PC-9 (cell line): ENCODE data around the gene UBE2O. TPM values are rescaled to one million over a fixed set of nuclear protein-coding genes. Genes with fewer than 3 reads are reported as not detected.
A peak's percentile ranks its signal among the peaks of the same experiment; 100 is the strongest.

Experiments used
- BruUV-seq: library from RNA; stranded (reverse); fragments of 400-500 nt; replicated peaks from 2 replicates; lab custom pipeline; 2021; lab: Mats Ljungman, UMichigan
- CTCF ChIA-PET: fragments of 300-600 bp; sonication (Branson Sonifier 250); formaldehyde crosslinking; loops from one replicate; lab custom pipeline; 2022; ENCODE audit warnings: antibody characterized with exemption; lab: Charles Lee
- POLR2A ChIA-PET: fragments of 300-600 bp; sonication (Branson Sonifier 250); formaldehyde crosslinking; loops from one replicate; lab custom pipeline; 2022; ENCODE audit warnings: antibody characterized with exemption; ENCODE audit not compliant: unreplicated experiment; lab: Charles Lee
- DNase-seq, 2 experiments: peaks; one replicate each; pipeline versions ENCODE4 v3.0.0 to v3.0.0-alpha.2; 2015 to 2022; ENCODE audit warnings: mixed read lengths in 1 of 2
- H2AFZ ChIP-seq: fragments of 200-600 bp; sonication (generic); 2 replicates; pipeline ENCODE4 v1.8.1; 2017; ENCODE audit warnings: antibody characterized with exemption
- H3F3A ChIP-seq: fragments of 200-600 bp; sonication (generic); 2 replicates; pipeline ENCODE4 v1.8.1; 2017; ENCODE audit warnings: antibody characterized with exemption, mild to moderate bottlenecking, low read depth; ENCODE audit not compliant: insufficient read depth
- H3K27ac ChIP-seq: fragments of 200-600 bp; sonication (generic); 2 replicates; pipeline ENCODE4 v1.6.1; 2016; ENCODE audit warnings: mixed run types
- H3K27me3 ChIP-seq: fragments of 200-600 bp; sonication (generic); 2 replicates; pipeline ENCODE4 v1.6.1; 2016; ENCODE audit warnings: low read depth, mixed run types; ENCODE audit not compliant: insufficient read depth
- H3K36me3 ChIP-seq: fragments of 200-600 bp; sonication (generic); 2 replicates; pipeline ENCODE4 v1.6.1; 2016; ENCODE audit warnings: low read depth, mixed run types
- H3K4me1 ChIP-seq: fragments of 200-600 bp; sonication (generic); replicated peaks from 2 replicates; pipeline ENCODE4 v1.6.1; 2016; ENCODE audit warnings: mixed run types; ENCODE audit not compliant: insufficient read depth
- H3K4me2 ChIP-seq: fragments of 200-600 bp; sonication (generic); 2 replicates; pipeline ENCODE4 v1.6.1; 2017; ENCODE audit warnings: mixed run types
- H3K4me3 ChIP-seq: fragments of 200-600 bp; sonication (generic); 2 replicates; pipeline ENCODE4 v1.6.1; 2016; ENCODE audit warnings: mixed run types
- H3K79me2 ChIP-seq: fragments of 200-600 bp; sonication (generic); 2 replicates; pipeline ENCODE4 v1.6.1; 2017; ENCODE audit warnings: low read depth, mixed run types
- H3K9me2 ChIP-seq: fragments of 200-600 bp; sonication (generic); 2 replicates; pipeline ENCODE4 v1.8.1; 2017; ENCODE audit warnings: mild to moderate bottlenecking; ENCODE audit not compliant: insufficient read depth
- H3K9me3 ChIP-seq: fragments of 200-600 bp; sonication (generic); 2 replicates; pipeline ENCODE4 v1.8.1; 2016; ENCODE audit warnings: low read depth; ENCODE audit not compliant: insufficient read depth
- H4K20me1 ChIP-seq: fragments of 200-600 bp; sonication (generic); 2 replicates; pipeline ENCODE4 v1.8.1; 2017; ENCODE audit not compliant: insufficient read depth
- CTCF ChIP-seq: fragments of 200-600 bp; sonication (generic); conservative IDR thresholded peaks from 2 replicates; pipeline ENCODE4 v1.6.1; 2017; ENCODE audit warnings: mixed run types, antibody characterized with exemption, mild to moderate bottlenecking, moderate library complexity
- EZH2 ChIP-seq: fragments of 200-600 bp; sonication (generic); IDR thresholded peaks from 2 replicates; pipeline ENCODE4 v1.8.0; 2017; ENCODE audit warnings: antibody characterized with exemption, low read depth
- intact Hi-C: fragments of 100-400 bp; cut with micrococcal nuclease; formaldehyde crosslinking; loops from one replicate; pipeline ENCODE4 v1.10.0; 2022; ENCODE audit not compliant: unreplicated experiment
- total RNA-seq: library from RNA; stranded (reverse); gene quantifications from 2 replicates; pipeline ENCODE4 v1.2.3, GENCODE V29; 2021

Gene UBE2O
- total RNA-seq, 1 experiment from 2014 or later, result 28.0 TPM

DNA sequence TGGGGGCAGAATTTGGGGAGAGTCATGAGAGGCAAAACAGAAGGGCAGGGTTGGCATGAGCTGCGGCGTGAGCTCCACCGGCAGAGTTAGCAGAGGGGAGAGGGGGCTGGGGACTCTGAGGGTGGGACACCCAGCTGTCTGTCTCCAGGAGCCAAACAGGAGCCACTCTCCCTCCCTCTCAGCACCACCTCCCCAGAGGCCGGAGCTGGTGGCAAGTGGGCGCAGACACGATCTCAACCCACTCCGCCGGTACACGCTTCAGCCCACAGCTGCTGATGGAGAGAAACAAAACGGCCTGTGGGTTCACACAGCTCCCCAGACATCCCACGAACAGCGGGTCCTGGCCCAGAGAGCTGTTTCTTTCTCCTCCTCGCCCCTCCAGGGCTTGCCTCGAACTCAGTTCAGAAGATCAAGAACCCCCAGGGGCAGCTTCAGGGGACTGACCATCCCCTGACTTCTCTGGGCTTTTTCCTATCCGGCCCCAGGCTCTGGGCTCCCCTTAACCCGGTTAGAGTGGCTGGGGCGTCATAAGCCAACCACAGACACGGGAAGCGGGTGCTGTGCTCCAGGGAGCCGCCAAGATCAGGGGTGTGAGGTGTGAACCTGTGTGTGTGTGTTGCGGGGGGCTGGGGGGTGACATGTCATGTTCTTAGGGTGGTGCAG is 40.7 kb upstream of the UBE2O start:
- no peak overlapping the region for H2AFZ ChIP-seq
- no peaks in the 10 kb centered on the region for H3K79me2 ChIP-seq
- no peaks in the 10 kb centered on the region for H3K9me2 ChIP-seq
- no peak for TF ChIP-seq EZH2
- no peak for TF ChIP-seq CTCF
- DNase-seq, result no peak
- intact Hi-C loops, result no loop called here
- CTCF ChIA-PET, result interaction anchor here (0.8 kb wide), 1 partner anchor 223 kb away, joined by 3 read pairs; no protein-coding TSS in a partner anchor
- H3K9me3 ChIP-seq, result no peaks in the 10 kb centered on the region
- H3K4me2 ChIP-seq, result no peak overlapping the region
- POLR2A ChIA-PET, result interaction anchor here (0.7 kb wide), 1 partner anchor 188 kb away, joined by 8 read pairs; no protein-coding TSS in a partner anchor
- H3K27me3 ChIP-seq, result no peaks in the 10 kb centered on the region
- H3K4me3 ChIP-seq, result no peak overlapping the region
- H3K27ac ChIP-seq, result no peak overlapping the region
- no peaks in the 10 kb centered on the region for H4K20me1 ChIP-seq
- H3F3A ChIP-seq, result no peaks in the 10 kb centered on the region
- BruUV-seq, result no TSS peak
- no peaks in the 10 kb centered on the region for H3K4me1 ChIP-seq
- no peaks in the 10 kb centered on the region for H3K36me3 ChIP-seq

DNA sequence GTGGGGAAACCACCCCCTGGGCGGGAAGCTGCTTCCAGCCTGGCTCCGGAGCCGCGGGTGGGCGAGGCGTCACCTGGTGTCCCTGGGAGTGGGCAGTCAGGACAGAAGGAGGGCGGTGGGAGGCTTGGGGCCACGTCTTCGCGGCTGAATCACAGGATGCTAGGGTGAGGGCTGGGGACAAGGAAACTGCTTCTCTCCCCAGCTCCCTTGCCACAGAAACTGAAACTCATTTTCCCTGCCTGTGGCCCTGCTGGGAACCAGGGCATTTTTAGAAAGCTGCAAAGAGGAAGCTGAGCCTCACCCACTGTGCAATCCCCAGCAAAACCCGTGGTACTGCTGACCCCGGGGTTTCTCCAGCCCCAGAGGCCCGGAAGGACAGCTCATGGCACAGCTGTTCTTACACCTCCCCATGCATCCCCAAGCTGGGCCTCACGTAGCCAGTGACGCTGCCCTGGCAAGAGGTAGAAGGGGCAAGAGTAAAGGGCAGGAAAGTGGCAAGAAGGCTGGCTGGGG is 40.1 kb upstream of the UBE2O start:
- no peaks in the 10 kb centered on the region for H3K36me3 ChIP-seq
- H3K4me2 ChIP-seq, result no peak overlapping the region
- intact Hi-C loops, result no loop called here
- H3K9me3 ChIP-seq, result no peaks in the 10 kb centered on the region
- TF ChIP-seq EZH2 (no peak), CTCF (no peak)
- H3K4me1 ChIP-seq, result no peaks in the 10 kb centered on the region
- ChIA-PET CTCF (interaction anchor here (0.8 kb wide), 1 partner anchor 224 kb away, joined by 3 read pairs; no protein-coding TSS in a partner anchor), POLR2A (interaction anchor here (0.6 to 0.7 kb wide), 3 partner anchors 13 to 188 kb away, joined by 3 to 8 read pairs (median 3); no protein-coding TSS in a partner anchor)
- H3K4me3 ChIP-seq, result no peak overlapping the region
- H3K27ac ChIP-seq, result no peak overlapping the region
- BruUV-seq, result no TSS peak
- no peaks in the 10 kb centered on the region for H4K20me1 ChIP-seq
- DNase-seq, result peak in 1 of 2 experiments; percentile 50
- H2AFZ ChIP-seq, result no peak overlapping the region
- no peaks in the 10 kb centered on the region for H3F3A ChIP-seq
- H3K27me3 ChIP-seq, result no peaks in the 10 kb centered on the region
- H3K79me2 ChIP-seq, result no peaks in the 10 kb centered on the region
- H3K9me2 ChIP-seq, result no peaks in the 10 kb centered on the region

GRCh38 chr17:76492123-76492988 is 39.4 kb upstream of the UBE2O start:
- intact Hi-C loops, result no loop called here
- Histone ChIP-seq H3F3A (no peaks in the 10 kb centered on the region), H3K4me3 (no peak overlapping the region), H3K4me2 (no peak overlapping the region), H3K4me1 (no peaks in the 10 kb centered on the region), H4K20me1 (no peaks in the 10 kb centered on the region), H3K27me3 (no peaks in the 10 kb centered on the region), H3K9me3 (no peaks in the 10 kb centered on the region), H3K36me3 (no peaks in the 10 kb centered on the region), H3K27ac (no peak overlapping the region), H2AFZ (no peak overlapping the region), H3K9me2 (no peaks in the 10 kb centered on the region), H3K79me2 (no peaks in the 10 kb centered on the region)
- CTCF ChIA-PET, result interaction anchor here (0.8 kb wide), 1 partner anchor 224 kb away, joined by 3 read pairs; no protein-coding TSS in a partner anchor
- TF ChIP-seq EZH2, result no peak
- no peak for TF ChIP-seq CTCF
- no peak for DNase-seq
- BruUV-seq, result no TSS peak
- POLR2A ChIA-PET, result interaction anchor here (0.6 to 0.7 kb wide), 3 partner anchors 10 to 122 kb away, joined by 3 read pairs; no protein-coding TSS in a partner anchor
